Natural killer cell treated with Interleukin-12 subunit alpha and Interleukin-12 subunit beta and Interleukin-15 and Interleukin-18, amount 100 ng/mL, for 72 hours (primary cell): ENCODE data around the gene REV3L. TPM values are rescaled to one million over a fixed set of nuclear protein-coding genes. Genes with fewer than 3 reads are reported as not detected.
A peak's percentile ranks its signal among the peaks of the same experiment; 100 is the strongest.

Experiments used
- ATAC-seq, 2 donors: fragments of 150-1000 bp; cut with Tn5 transposase in 1 of 2; sonication (Bioruptor Pico), chemical (Tn5 transposase) in 1 of 2; 2 replicates each; pipeline ENCODE4 v1.10.0; 2021
- DNase-seq: peaks from one replicate; pipeline ENCODE4 v3.0.0; 2022; ENCODE audit warnings: low spot score
- H3K27ac Mint-ChIP-seq, 2 donors: 1 replicate in 1 of 2; 2 replicates in 1 of 2; pipeline ENCODE4 v1.8.0; 2022; ENCODE audit warnings: mixed read lengths in 2 of 2, mild to moderate bottlenecking in 1 of 2, moderate library complexity in 1 of 2
- H3K27me3 Mint-ChIP-seq, 2 donors: 1 replicate in 1 of 2; 2 replicates in 1 of 2; pipeline ENCODE4 v1.8.0; 2022; ENCODE audit warnings: mixed read lengths in 2 of 2
- H3K36me3 Mint-ChIP-seq: one replicate; pipeline ENCODE4 v1.8.0; 2022; ENCODE audit warnings: mixed read lengths
- H3K4me1 Mint-ChIP-seq, 2 donors: 1 replicate in 1 of 2; 2 replicates in 1 of 2; pipeline ENCODE4 v1.8.0; 2022; ENCODE audit warnings: low read depth in 2 of 2, mixed read lengths in 2 of 2, mild to moderate bottlenecking in 1 of 2
- H3K4me3 Mint-ChIP-seq: one replicate; pipeline ENCODE4 v1.8.0; 2022; ENCODE audit warnings: mixed read lengths
- H3K9me3 Mint-ChIP-seq: 2 replicates; pipeline ENCODE4 v1.8.0; 2022; ENCODE audit warnings: mixed read lengths
- total RNA-seq, 2 donors: library from RNA; stranded (reverse); gene quantifications; one replicate each; pipeline ENCODE4 v1.2.3, GENCODE V29; 2022

REV3L gene
- total RNA-seq, 2 donors from 2014 or later = 12.8 to 31.0 TPM

DNA sequence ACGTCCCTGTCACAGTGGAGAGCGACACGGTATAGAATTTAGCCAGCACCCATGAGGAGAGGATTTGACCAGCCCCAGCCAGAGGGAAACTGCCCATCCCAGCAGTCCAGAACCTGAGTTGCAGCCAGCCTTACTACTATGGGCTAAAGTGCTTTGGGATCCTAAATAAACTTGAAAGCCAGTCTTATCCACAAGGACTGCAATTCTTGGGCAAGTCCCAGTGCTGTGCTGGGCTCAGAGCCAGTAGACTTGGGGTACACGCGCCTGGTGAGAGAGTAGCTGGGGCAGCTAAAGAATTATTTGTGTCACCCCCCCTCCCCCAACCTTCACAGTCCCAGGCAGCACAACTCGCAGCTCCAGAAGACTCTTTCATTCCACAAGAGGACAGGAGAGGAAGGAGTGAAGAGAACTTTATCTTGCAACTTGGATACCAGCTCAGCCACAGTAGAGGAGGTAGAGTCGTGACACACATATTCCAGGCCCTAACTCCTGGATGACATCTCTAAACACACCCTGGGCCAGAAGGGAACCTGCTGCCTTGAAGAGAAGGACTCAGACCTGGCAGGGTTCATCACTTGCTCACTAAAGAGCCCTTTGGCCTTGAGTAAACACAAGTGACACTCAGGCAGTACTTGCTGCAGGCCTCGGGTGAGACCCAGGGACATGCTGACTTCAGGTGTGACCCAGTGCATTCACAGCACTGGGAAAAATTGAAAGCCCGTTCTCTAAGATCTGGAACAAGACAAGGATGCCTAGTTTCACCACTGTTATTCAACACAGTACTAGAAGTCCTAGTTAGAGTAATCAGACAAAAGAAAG, 100.3 kb downstream of the REV3L start:
- DNase-seq = no peak
- H3K4me3 Mint-ChIP-seq = no peak overlapping the region
- H3K36me3 Mint-ChIP-seq = peaks cover 12% of the 10 kb centered on the region
- no peaks in the 10 kb centered on the region for H3K9me3 Mint-ChIP-seq
- no peak for ATAC-seq
- H3K27ac Mint-ChIP-seq = no peak overlapping the region
- peaks cover 0 to 4% of the 10 kb centered on the region in 2 donors for H3K4me1 Mint-ChIP-seq
- no peaks in the 10 kb centered on the region for H3K27me3 Mint-ChIP-seq

DNA sequence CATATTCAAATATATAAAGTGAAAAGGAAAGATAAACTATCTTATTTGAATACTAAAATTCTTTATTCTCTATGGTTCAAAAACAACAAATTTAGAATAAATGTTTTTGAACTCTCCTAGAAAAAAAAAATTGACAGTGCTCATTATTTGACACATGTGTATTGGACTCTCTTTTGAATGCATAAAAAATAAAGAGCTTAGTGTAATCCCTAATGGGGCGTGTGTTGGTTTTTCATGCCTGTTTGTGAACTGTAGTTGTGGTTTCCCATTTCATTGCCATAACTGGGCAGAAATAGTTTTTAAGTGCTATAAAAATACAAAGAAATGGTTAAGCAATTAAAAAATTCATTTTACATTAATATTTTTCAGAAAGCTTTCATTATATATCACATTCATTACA, 101.3 kb downstream of the REV3L start:
- H3K36me3 Mint-ChIP-seq = peaks cover 12% of the 10 kb centered on the region
- no peak overlapping the region for H3K4me3 Mint-ChIP-seq
- H3K27me3 Mint-ChIP-seq = no peaks in the 10 kb centered on the region
- H3K4me1 Mint-ChIP-seq = peaks cover 0 to 4% of the 10 kb centered on the region in 2 donors
- no peak for ATAC-seq
- no peaks in the 10 kb centered on the region for H3K9me3 Mint-ChIP-seq
- H3K27ac Mint-ChIP-seq = no peak overlapping the region
- no peak for DNase-seq

DNA sequence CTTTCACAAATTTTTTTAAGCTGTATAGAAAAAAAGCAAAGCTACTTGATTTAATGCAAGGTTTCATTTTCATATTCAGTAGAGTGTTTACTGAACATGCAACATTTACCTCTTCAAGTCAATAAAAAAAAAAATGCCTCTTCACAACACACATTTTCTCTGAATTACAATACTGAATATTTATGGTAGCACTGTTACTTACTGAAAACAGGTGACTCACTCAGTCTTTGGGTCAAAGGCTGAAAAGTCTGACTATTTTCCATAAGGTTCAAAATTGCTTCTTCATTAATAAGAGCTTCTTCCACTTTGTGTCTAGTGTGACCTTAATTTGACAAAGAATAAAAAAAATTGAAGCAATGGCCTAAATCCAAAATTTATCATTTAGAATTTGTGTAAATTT, 101.9 kb downstream of the REV3L start:
- ATAC-seq (no peak), DNase-seq (no peak)
- Mint-ChIP-seq H3K9me3 (no peaks in the 10 kb centered on the region), H3K4me3 (no peak overlapping the region), H3K36me3 (peaks cover 16% of the 10 kb centered on the region), H3K27ac (no peak overlapping the region), H3K27me3 (no peaks in the 10 kb centered on the region), H3K4me1 (peaks cover 0 to 4% of the 10 kb centered on the region in 2 donors)

DNA sequence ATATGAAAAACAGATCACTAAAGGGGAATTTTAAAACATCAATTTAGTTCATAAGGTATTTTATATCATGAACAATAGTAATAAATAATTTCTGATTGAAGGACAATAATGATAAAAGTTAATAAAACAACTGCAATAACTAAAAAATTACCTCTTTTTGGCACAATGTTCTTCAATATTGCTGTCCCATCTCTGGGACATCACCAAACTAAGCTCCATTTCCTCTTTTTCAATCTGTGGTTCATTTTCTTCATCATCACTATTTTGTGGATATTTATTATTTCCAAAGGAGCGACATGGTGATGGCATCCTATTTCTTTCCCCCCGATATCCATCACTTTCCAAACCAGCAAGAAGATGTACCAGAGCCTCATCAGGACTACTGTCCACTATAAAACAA, 103.2 kb downstream of the REV3L start:
- H3K27ac Mint-ChIP-seq = no peak overlapping the region
- no peaks in the 10 kb centered on the region for H3K9me3 Mint-ChIP-seq
- H3K36me3 Mint-ChIP-seq = peaks cover 21% of the 10 kb centered on the region
- ATAC-seq = no peak
- no peaks in the 10 kb centered on the region for H3K27me3 Mint-ChIP-seq
- DNase-seq = no peak
- H3K4me3 Mint-ChIP-seq = no peak overlapping the region
- H3K4me1 Mint-ChIP-seq = peaks cover 0 to 4% of the 10 kb centered on the region in 2 donors

DNA sequence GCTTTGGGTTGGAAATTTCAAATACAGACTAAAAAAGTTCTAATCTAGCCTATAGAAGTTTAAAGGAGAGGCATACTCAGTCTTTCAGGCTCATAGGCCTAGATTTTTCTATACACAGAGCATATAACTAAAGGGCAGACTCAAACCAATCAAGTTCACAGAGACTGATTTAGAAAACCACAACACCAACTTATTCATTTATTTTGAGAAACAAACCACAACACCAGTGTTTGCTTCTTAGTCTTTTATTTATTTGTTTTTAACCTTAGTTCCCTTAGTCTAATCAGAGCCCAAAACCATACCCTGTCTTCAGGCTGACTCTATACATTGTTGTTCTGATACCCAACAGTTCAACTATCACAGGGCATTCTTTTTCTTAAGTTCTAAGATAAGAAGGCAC, 103.7 kb downstream of the REV3L start:
- Mint-ChIP-seq H3K27me3 (no peaks in the 10 kb centered on the region), H3K4me1 (no peaks in the 10 kb centered on the region), H3K27ac (no peak overlapping the region), H3K9me3 (no peaks in the 10 kb centered on the region), H3K36me3 (peaks cover 19% of the 10 kb centered on the region), H3K4me3 (no peak overlapping the region)
- ATAC-seq (no peak), DNase-seq (no peak)

DNA sequence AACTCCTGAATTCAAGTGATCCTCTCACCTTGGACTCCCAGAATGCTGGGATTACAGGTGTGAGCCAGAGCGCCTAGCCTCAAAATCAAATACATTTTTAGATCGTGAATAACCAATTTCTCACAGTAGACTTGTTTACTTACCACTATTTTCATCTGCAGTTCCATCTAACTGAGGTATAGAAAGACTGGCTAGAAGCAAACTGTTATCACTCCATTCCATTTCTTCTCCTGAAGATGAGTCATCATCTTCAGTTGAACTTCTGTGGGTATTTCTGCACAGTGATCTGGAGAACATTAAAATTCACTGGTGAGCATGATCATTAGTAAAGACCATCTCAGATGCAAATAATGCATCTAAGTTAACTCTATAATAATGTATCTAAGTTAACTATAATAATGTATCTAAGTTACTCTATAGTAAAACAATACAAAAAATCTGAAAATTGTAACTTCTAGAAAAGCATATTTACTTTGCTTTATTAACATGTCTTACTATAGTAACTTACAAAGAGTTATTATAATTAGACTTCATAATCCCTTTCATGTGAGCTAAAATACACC, 105.4 kb downstream of the REV3L start:
- Mint-ChIP-seq H3K27ac (no peak overlapping the region), H3K36me3 (peaks cover 14% of the 10 kb centered on the region), H3K27me3 (no peaks in the 10 kb centered on the region), H3K9me3 (no peaks in the 10 kb centered on the region), H3K4me3 (no peak overlapping the region), H3K4me1 (no peaks in the 10 kb centered on the region)
- ATAC-seq = no peak
- DNase-seq = no peak

DNA sequence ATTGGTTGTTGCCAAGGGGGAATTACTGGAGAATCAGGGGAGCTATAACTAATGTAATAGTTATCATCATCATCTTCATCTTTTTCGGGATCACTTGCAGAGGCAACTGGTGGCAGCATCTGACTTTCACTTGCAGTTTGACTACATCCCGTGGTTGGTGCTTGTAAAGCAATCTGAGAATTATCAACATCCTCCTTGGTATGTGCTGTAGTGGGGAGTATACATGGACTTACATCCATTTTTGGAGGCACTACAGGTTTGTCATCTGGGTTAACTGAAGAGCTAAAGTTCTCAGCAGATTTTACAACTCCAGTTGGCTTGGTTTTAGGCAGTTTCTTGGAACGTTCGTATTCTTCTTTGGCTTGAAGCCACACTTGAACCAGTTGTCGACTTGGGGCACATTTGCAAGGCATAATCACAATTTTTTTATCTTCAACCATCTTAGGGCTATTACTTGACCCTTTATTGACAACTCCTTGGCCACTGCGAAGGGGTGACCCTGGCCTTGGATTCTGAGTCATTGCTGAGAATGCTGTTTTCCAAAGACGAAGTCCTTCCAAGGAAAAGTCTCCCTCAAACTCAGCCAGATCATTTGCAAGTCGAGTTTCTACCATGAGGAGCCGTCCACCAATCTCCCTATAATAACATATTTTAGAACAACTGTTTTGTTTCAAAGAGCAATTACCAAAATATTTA, 115.5 kb downstream of the REV3L start:
- DNase-seq (no peak), ATAC-seq (peak in 1 of 2 donors; percentile 73)
- no peak overlapping the region for H3K4me3 Mint-ChIP-seq
- peaks cover 0 to 9% of the 10 kb centered on the region in 2 donors for H3K4me1 Mint-ChIP-seq
- H3K27me3 Mint-ChIP-seq = no peaks in the 10 kb centered on the region
- H3K27ac Mint-ChIP-seq = no peak overlapping the region
- H3K9me3 Mint-ChIP-seq = no peaks in the 10 kb centered on the region
- H3K36me3 Mint-ChIP-seq = peaks cover 2% of the 10 kb centered on the region

DNA sequence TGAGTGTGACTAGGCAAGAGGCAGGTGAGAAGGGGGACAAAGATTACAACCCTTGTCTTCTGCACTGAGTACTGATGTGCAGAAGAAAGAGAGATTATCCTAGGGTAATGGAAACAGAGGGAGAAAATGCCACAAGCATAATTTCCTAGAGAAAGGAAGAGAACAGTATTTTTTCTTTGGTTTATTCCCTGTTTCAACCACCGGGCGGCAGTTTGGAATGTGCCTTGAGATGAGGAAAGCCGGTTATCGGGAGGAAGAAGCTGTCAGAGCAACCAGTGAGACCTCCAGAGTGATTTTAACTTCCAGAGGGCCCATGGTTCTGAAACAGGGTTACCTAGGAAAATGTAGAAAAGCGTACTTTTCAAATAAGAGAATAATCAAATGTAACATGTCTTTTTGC, 121.4 kb downstream of the REV3L start:
- Mint-ChIP-seq H3K9me3 (no peaks in the 10 kb centered on the region), H3K4me3 (no peak overlapping the region), H3K36me3 (no peaks in the 10 kb centered on the region), H3K27ac (no peak overlapping the region), H3K27me3 (no peaks in the 10 kb centered on the region), H3K4me1 (no peaks in the 10 kb centered on the region)
- DNase-seq (no peak), ATAC-seq (no peak)

DNA sequence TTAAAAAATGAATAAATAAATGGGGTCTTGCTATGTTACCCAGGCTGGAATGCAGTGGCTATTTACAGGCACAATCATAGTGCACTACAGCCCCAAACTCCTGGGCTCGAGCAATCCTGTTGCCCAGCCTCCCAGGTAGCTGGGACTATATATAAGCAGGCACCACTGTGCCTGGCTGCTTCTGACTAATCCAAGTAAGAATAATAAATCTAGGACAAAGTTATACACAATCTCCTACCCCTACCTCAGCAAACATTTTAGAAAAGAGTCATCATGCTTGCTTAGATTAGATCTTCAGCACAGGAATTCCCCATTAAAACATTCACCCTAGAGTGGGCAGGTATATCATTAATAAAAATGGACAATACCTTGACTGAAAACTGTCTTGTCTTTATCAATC, 124.6 kb downstream of the REV3L start:
- no peak for ATAC-seq
- no peaks in the 10 kb centered on the region for H3K27me3 Mint-ChIP-seq
- no peak for DNase-seq
- no peaks in the 10 kb centered on the region for H3K4me1 Mint-ChIP-seq
- no peaks in the 10 kb centered on the region for H3K36me3 Mint-ChIP-seq
- no peak overlapping the region for H3K4me3 Mint-ChIP-seq
- no peak overlapping the region for H3K27ac Mint-ChIP-seq
- no peaks in the 10 kb centered on the region for H3K9me3 Mint-ChIP-seq

DNA sequence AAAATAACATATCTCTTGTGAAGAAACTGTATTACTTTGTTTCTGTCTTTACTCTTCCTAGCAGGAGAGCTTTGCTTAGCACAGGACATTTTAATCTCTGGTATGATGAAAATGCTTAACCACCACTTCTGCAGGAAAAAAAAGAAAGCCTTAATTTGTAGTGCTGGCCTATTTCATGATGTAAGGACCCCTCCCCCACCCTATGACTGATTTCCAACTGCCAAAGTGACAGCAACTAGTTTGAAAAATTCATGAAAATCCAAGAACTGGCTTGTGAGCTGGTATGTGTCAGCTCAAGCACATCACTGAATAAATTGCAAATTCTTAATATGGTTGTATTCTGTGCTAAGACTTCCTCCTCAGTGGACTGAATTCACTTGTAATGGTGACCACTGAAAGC, 125.3 kb downstream of the REV3L start:
- ATAC-seq (no peak), DNase-seq (no peak)
- Mint-ChIP-seq H3K27ac (no peak overlapping the region), H3K4me3 (no peak overlapping the region), H3K4me1 (no peaks in the 10 kb centered on the region), H3K27me3 (no peaks in the 10 kb centered on the region), H3K36me3 (no peaks in the 10 kb centered on the region), H3K9me3 (no peaks in the 10 kb centered on the region)

DNA sequence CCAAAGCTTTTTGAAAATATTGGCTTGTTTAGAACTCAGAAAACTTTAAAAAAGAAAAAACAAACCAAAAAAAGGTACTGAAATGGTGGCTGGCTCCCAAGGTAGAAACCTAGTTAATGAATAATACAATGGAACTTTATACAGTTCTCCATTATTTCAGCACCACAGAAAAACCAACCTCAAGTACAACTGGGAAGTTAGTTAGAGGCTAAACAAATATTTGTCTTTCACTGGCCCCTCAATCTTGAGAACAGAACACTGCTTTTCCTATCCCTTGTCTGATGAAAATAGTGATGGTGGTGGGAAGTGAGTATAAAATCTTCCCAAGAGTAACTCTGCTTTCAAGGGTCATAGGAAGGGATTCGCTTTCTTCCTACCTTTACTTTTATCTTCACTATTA, 126.5 kb downstream of the REV3L start:
- no peak overlapping the region for H3K4me3 Mint-ChIP-seq

DNA sequence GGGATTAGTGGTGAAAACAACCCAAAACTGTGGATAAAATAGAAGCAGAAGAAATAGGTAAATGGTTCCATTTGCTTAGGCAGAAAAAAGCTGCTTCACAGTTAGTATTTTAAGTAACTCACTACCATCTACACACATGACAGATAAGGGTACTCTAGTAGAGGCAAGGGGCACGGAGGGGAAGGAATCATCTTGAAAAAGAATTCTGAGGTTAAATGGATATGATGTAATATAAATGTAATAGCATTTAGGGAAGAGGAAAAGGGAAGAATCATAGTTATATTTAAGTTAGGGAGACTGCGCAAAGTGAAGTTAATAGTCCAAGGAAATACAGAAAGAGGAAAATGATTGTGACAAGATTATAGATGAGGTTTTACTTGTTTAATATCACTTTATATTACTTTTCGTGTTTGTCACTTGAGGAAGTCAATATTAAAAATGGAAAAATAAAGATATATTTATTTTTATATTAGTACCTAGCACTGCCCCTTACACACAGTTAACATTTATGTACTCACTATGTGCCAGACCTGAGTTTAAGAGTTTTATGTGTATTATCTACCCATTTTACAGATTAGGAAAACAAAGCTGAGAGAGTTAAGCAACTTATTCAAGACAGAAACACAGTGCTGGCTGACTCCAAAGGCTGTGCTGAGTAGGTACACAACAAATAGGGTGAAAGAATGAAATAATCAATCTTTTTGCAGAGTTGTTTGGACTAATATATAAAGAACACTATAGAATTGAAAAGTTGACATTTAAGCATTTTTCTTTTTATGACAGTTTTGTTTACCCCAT, 128.1 kb downstream of the REV3L start:
- Mint-ChIP-seq H3K27me3 (no peaks in the 10 kb centered on the region), H3K4me3 (no peak overlapping the region), H3K27ac (no peak overlapping the region), H3K36me3 (no peaks in the 10 kb centered on the region), H3K9me3 (no peaks in the 10 kb centered on the region), H3K4me1 (no peaks in the 10 kb centered on the region)
- DNase-seq = no peak
- no peak for ATAC-seq

More for the DNA sequence above, 126.5 kb downstream of the REV3L start:
- DNase-seq (no peak), ATAC-seq (no peak)
- no peaks in the 10 kb centered on the region for H3K27me3 Mint-ChIP-seq
- H3K4me1 Mint-ChIP-seq = no peaks in the 10 kb centered on the region
- H3K9me3 Mint-ChIP-seq = no peaks in the 10 kb centered on the region
- H3K27ac Mint-ChIP-seq = no peak overlapping the region
- H3K36me3 Mint-ChIP-seq = no peaks in the 10 kb centered on the region

DNA sequence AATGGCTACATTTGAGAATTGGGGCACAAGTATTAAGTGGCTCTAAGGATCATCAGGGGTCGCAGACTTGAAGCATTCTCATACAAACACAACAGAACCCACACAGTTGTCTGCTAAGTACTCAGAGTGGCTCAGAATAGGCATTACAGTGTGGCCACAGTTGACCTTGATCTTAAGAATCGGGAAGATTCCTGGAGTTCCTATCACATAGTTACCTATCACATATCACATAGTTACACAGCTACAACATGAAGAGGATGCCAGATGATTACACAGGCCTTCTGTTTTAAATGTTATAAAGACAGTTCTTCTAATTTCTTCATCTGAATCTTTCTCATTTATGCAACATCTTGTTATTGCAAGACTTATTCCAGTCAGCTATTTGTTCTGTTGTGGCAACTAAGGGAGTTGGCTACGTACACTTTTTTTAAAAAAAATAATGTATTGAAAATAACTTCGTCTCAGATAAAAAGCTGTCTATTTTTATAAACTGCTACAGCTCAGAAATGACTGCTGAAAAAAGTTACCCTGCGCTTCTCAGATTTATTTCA, 129.0 kb downstream of the REV3L start:
- no peaks in the 10 kb centered on the region for H3K9me3 Mint-ChIP-seq
- no peaks in the 10 kb centered on the region for H3K36me3 Mint-ChIP-seq
- no peaks in the 10 kb centered on the region for H3K27me3 Mint-ChIP-seq
- H3K27ac Mint-ChIP-seq = no peak overlapping the region
- H3K4me1 Mint-ChIP-seq = no peaks in the 10 kb centered on the region
- DNase-seq (no peak), ATAC-seq (no peak)
- H3K4me3 Mint-ChIP-seq = no peak overlapping the region
